CD4-positive, alpha-beta T cell treated with Interferon alpha-2 for 1 hour (primary cell): ENCODE data around the gene GAPDH.
"Not testable (repeated sequence)": the region's sequence is repeated elsewhere in the genome, so short reads cannot be mapped to it uniquely, and the experiment has no call there.

ENCODE experiments used
- DNase-seq, 2 donors: peaks; one replicate each; pipeline ENCODE4 v3.0.0-alpha.2; 2020 to 2022

Gene GAPDH

GRCh38 chr12:6547987-6548386 lies 13.7 kb downstream of the GAPDH start:
- DNase-seq, result no peak

DNA sequence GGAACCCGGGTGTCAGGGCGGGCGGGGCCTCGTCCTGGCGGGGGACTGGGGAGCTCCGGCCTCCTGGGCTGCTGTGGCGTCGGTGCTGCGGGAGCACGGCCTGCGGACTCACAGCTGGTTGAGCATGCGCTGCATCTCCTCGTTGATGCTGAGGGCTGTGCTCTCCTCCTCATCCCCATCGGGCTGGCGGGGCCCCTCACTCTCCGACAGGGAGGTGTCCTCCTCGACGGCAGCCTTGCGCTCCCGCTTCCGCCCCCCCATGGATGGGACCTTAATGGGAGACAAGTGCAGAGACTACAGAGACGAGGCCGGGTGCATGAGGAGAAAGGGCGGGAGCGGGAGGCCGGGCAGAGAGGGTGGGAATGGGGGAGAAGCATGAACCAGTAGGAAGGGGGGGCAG lies 14.2 kb downstream of the GAPDH start:
- no peak for DNase-seq

GRCh38 chr12:6548966-6549683 lies 14.8 kb downstream of the GAPDH start:
- DNase-seq, result no peak

GRCh38 chr12:6549684-6550151 lies 15.4 kb downstream of the GAPDH start:
- no peak for DNase-seq

GRCh38 chr12:6550294-6551062 lies 16.2 kb downstream of the GAPDH start:
- peak in 1 of 2 donors; percentile 37 for DNase-seq

DNA sequence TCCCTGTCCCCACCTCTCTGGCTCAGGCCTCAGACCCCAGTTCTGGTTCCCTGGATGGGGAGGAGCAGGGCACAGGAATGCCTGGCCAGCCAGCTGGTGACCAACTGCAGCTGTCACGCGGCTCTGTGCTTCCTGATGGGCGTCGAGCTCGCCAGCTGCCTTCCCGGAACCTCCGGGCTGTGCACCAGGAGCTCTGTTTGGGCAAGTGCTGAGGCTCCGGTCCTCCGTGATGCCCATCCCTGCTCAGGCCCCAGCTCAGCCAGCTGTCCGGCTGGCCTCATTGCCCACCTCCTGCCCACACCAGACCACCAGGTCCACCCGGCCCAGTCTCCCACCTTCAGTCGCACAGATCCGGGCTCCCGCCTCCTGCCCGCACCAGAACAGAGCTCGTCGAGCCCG lies 16.7 kb downstream of the GAPDH start:
- no peak for DNase-seq

- no peak for DNase-seq
Observed at GRCh38 chr12:6551496-6552139, 17.3 kb downstream of the GAPDH start.

DNA sequence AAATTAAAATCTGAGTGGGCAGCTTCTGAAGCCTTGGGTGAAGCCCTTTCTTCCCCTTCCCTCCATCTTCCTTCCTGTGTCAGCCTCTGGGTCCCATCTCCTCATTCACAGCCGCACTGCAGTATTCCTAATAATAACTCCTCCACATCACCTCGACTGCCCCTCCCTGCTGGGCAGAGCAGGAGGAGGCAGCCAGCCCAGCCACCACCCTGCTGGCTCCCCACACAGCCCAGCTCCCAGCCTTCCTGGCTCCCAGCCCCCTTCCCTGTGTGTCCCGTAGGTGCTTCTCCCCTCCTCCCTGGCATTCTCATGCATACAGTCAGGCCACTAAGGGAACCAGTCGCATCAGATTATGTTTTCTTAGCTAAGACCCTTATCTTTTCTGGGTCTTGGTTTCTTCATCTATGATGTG lies 17.8 kb downstream of the GAPDH start:
- DNase-seq, result no peak

- no peak for DNase-seq
Observed at GRCh38 chr12:6553051-6553868, 18.9 kb downstream of the GAPDH start.

DNA sequence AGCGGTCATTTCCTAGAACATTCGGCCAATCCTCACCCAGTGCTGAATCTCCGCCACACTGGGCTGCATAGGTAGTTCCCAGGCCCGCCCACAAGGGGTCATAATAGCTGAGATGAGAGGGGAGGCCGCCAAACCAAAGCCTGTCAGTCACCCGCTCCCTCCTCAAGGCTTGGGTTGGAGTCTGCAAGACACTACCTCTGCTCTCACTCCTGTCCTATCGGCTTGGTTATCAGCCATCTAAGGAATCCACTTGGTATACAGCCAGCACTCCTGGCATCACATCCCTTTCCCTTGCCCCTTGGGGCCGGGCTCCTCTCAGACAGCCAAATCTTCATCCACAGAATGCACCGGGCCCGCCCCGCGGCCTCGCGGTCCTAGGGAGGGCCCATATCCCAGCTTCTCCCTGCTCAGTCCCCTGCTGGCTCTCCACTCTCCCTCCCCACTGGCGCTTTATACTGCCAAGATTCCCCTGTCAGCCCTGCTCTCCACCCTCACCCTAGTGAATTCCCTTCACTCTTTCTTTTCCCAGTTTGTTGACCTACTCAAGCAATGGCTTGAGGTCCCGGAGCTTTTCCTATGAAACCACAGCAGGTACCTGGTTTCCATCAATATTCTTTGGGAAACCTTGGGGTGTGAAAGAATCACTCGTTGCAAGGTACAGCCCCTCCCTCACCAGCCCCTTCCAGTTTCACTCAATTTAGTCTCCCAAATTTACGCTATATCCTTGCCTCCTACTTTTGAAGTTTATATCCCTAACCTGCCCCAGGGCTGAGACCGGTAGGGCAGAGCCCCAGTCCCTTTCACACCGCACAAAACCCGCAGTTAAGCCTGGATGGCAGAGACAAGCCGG lies 20.1 kb downstream of the GAPDH start:
- peak; percentile 68 to 79 for DNase-seq

GRCh38 chr12:6555018-6555691 lies 20.8 kb downstream of the GAPDH start:
- no peak for DNase-seq

DNA sequence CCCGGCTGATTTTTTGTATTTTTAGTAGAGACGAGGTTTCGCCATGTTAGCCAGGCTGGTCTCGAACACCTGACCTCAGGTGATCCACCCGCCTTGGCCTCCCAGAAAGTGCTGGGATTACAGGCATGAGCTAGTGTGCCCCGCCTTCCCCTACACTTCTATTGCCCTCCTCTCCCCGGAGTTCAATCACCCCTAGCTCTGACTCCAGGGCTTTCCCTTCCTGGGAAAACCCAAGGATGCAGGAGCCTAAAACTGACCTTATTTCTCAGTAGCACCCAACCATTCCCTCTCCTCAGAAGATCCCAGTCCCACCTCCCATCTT lies 22.1 kb downstream of the GAPDH start:
- not testable (repeated sequence) for DNase-seq

DNA sequence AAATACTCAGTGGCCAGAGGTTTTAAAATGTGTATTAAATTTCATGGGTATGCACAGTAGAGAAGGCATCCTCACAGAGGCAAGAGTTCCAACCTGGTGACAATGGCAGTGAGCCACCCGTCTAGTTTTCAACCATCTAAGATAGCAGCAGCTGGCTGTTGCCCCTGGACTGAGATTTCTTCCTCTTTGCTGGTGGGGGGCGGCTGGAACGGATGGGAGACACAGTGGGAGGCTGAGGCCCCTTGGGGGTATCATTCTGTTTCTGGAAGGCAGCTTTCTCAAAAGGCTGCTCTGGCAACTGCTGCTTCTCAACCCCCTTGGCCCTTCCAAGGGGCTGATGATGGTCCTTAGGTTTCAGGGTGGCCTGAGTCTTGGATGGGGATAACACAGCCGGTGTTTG lies 22.5 kb downstream of the GAPDH start:
- DNase-seq, result no peak

- peak; percentile 69 to 81 for DNase-seq
Observed at GRCh38 chr12:6558014-6558760, 23.9 kb downstream of the GAPDH start.

DNA sequence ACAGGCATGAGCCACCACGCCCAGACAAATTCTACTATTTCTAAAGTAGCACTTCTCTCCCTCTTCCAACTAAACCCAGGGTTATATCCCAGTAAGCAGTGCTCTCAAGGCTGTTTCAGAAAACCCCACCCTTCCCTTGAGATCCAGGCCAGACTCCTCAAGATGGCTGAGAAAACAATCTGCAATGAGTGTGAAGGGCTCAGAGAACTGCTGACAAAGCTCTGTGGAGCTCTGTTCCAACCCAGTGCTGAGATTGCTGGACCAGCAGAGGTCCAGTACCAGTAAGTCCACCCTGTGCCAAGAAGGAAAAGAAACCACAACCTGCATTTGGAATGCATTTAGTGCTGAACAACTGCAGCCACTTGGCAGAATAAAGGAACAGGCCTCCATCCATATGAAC lies 25.2 kb downstream of the GAPDH start:
- DNase-seq, result no peak

GRCh38 chr12:6560501-6561205 lies 26.3 kb downstream of the GAPDH start:
- no peak for DNase-seq

GRCh38 chr12:6562881-6563280 lies 28.6 kb downstream of the GAPDH start:
- DNase-seq, result no peak

DNA sequence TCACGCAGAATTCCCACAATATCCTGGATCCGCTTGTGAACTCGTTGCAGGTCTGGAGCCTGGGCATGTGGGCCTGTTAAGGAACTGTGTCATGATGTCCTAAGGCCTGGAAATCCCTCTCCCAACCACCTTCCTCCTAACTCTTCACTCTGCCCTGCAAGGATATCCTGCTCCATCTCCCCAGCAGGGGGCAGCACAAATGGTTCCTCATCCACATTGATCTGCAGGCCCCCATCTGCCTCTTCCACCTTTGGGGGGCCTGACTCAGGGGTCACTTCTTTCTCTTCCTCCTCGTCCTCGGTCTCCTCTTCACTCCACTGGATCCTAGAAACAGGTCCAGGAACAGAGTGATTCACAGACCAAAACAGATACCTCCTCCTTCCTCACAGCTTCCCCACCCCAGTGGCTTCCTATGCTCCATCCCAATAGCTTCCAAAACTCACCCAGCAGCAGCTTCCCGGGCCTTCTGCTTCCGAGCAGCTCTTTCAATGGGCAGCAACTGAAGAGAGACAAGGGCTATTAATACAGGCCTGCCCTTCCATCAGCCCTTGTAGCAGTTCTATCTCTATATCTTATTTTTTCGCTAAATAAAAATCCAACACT lies 29.2 kb downstream of the GAPDH start:
- peak; percentile 55 to 69 for DNase-seq

GRCh38 chr12:6567112-6567670 lies 32.9 kb downstream of the GAPDH start:
- DNase-seq, result no peak
